NB4 (cell line): ENCODE results near the gene ZNF334.

Experiments used
- CTCF ChIP-seq: IDR thresholded peaks from one replicate; pipeline ENCODE4 v1.5.1; 2012; ENCODE audit warnings: low read depth, low read length
- POLR2A ChIP-seq: IDR thresholded peaks from 2 replicates; pipeline ENCODE4 v1.6.1; 2011; ENCODE audit warnings: mild to moderate bottlenecking; ENCODE audit not compliant: insufficient read length; ENCODE audit errors: extremely low read depth

- TF ChIP-seq CTCF (no peak), POLR2A (no peak)
These were observed 11.9 kb downstream of the ZNF334 start for GRCh38 chr20:46501337-46501942.
